ENCODE measurements around the gene COL21A1.

The COL21A1 gene

DNA sequence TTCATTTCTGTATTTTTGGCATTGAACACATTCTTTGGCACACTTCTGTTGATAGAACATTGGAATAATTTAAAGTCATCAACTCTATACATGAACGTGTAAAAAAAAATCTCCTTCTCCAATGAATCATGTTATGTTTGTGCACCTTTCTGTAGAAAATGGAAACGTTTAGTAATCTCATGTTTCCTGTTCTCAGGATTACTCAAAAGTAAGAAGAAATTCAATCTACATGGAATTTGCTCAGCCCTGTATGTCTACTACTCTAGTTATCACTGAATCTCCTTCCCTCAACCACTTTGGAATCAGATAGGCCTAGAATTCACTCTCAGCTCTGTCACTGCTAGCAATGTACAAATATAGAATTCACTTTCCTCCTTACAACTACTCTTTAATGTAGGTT lies 103.6 kb downstream of the COL21A1 start:
- Mint-ChIP-seq H3K27me3 (ENCODE audit: low read depth) (no peaks in the 10 kb centered on the region), H3K9me3 (peaks cover under 1% of the 10 kb centered on the region), H3K36me3 (ENCODE audit: low read depth) (peaks cover 5% of the 10 kb centered on the region), H3K4me3 (no peak overlapping the region), H3K4me1 (peaks cover 14% of the 10 kb centered on the region), H3K27ac (no peak overlapping the region)
- TF ChIP-seq, protein P1, sequence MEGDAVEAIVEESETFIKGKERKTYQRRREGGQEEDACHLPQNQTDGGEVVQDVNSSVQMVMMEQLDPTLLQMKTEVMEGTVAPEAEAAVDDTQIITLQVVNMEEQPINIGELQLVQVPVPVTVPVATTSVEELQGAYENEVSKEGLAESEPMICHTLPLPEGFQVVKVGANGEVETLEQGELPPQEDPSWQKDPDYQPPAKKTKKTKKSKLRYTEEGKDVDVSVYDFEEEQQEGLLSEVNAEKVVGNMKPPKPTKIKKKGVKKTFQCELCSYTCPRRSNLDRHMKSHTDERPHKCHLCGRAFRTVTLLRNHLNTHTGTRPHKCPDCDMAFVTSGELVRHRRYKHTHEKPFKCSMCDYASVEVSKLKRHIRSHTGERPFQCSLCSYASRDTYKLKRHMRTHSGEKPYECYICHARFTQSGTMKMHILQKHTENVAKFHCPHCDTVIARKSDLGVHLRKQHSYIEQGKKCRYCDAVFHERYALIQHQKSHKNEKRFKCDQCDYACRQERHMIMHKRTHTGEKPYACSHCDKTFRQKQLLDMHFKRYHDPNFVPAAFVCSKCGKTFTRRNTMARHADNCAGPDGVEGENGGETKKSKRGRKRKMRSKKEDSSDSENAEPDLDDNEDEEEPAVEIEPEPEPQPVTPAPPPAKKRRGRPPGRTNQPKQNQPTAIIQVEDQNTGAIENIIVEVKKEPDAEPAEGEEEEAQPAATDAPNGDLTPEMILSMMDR (IDR thresholded peaks at IDR 0.05; ENCODE audit: unreplicated experiment in 3 of 3), result no peak

DNA sequence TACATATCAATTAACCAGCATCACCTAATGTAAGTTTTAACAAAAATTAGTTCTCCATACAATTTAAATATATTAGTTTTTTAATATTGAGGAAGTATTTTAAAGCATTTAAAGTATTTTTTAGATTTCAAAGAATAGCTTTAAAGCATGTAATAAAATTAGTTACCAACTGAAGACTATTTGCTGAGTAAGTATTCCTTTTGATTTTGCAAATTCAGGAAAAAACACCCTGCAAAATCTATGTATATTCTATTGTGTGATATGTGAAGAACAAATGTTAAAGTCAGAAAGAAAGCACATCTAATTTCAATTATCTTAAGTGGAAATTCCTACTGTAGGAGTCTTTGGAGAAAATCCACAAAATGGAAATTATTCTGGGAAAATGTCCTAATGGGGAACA lies 107.3 kb downstream of the COL21A1 start:
- Mint-ChIP-seq H3K36me3 (ENCODE audit: low read depth) (peaks cover 9% of the 10 kb centered on the region), H3K4me1 (no peaks in the 10 kb centered on the region), H3K27ac (no peak overlapping the region), H3K9me3 (peaks cover 13% of the 10 kb centered on the region), H3K4me3 (no peak overlapping the region), H3K27me3 (ENCODE audit: low read depth) (no peaks in the 10 kb centered on the region)
- TF ChIP-seq, protein P1 (IDR thresholded peaks at IDR 0.05; ENCODE audit: unreplicated experiment in 3 of 3), result no peak

DNA sequence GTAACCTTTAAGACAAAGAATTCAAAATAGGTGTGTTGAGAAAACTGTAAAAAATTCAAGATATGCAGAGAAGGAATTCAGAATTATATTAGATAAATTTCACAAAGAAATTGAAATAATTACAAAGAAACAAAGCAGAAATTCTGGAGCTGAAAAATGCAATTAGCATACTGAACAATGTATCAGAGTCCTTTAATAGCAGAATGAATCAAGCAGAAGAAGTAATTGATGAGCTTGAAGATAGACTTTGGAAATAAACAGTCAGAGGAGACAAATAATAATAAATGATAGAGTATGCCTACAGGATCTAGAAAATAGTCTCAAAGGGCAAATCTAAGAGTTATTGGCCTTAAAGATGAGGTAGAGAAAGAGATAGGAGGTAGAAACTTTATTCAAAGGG lies 131.7 kb downstream of the COL21A1 start:
- TF ChIP-seq, protein P1 (IDR thresholded peaks at IDR 0.05; ENCODE audit: unreplicated experiment in 3 of 3), result no peak
- Mint-ChIP-seq H3K27me3 (ENCODE audit: low read depth) (no peaks in the 10 kb centered on the region), H3K4me1 (no peaks in the 10 kb centered on the region), H3K27ac (no peak overlapping the region), H3K9me3 (peaks cover 29% of the 10 kb centered on the region), H3K36me3 (ENCODE audit: low read depth) (peaks cover 11% of the 10 kb centered on the region), H3K4me3 (no peak overlapping the region)

DNA sequence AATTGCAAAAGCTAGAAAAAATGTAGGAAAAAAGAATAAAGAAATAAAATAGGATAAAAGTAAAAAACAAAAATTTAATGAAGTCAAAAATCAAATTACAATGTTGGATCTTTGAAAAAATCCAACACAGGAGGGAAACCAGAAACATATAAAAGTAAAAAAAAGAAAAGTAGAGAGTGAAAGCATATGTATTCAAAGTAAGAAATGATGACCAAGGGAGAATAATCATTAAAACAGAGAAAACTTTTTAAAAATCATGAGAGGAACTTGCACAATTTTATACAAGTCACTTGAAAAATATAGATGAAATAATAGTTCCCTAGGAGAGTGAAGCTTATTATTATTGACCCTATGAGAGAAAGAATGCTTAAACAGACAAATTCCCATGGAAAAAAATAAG lies 138.2 kb downstream of the COL21A1 start:
- TF ChIP-seq, protein P1 (IDR thresholded peaks at IDR 0.05; ENCODE audit: unreplicated experiment in 3 of 3), result no peak
- Mint-ChIP-seq H3K4me3 (no peak overlapping the region), H3K36me3 (ENCODE audit: low read depth) (peaks cover 11% of the 10 kb centered on the region), H3K27ac (no peak overlapping the region), H3K27me3 (ENCODE audit: low read depth) (peaks cover 3% of the 10 kb centered on the region), H3K9me3 (peaks cover 16% of the 10 kb centered on the region), H3K4me1 (no peaks in the 10 kb centered on the region)

DNA sequence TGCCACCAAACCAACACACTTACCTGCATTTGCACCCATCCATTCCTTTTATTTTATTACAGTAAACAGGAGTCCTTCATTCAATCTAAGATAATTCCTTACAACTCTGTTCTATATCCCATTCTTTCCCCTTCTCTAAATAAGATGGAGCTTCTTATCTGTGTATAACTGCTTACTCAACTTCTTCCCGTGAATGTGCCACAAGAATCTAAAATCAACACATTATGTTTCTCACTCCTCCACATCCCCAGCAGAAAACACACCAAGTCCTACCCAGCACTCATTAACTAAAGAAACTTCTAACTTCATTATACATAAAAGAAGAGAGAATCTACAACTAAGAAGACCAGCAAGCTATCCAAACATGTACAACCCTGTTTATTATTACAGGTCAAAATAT lies 141.1 kb downstream of the COL21A1 start:
- Mint-ChIP-seq H3K27ac (peak overlapping the region in 2 of 3 experiments; percentile 27 to 39), H3K36me3 (ENCODE audit: low read depth) (peaks cover 5% of the 10 kb centered on the region), H3K27me3 (ENCODE audit: low read depth) (peaks cover 3% of the 10 kb centered on the region), H3K9me3 (peaks cover 10% of the 10 kb centered on the region), H3K4me3 (no peak overlapping the region), H3K4me1 (no peaks in the 10 kb centered on the region)
- TF ChIP-seq, protein P1 (IDR thresholded peaks at IDR 0.05; ENCODE audit: unreplicated experiment in 3 of 3), result no peak

DNA sequence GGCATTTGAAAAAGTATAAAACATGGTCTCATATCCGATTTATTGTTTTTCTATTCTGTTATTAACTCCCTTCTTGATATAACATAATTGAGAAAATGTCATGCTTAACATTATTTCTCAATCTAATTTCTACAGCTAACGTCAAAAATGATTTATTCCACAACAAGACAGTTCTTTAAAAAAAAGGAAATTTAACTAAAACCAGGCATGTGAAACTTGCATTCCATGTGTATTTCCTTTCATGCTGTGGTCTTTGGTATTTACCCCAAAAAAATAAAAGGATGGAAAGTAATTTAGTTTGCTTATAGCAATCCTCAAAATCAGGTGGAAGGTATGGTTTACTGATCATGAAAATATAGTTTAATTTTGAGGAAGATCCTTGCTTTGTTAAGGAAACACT lies 142.8 kb downstream of the COL21A1 start:
- H3K4me1 Mint-ChIP-seq, result no peaks in the 10 kb centered on the region
- no peak overlapping the region for H3K27ac Mint-ChIP-seq
- peaks cover 3% of the 10 kb centered on the region for H3K27me3 Mint-ChIP-seq (ENCODE audit: low read depth)
- H3K36me3 Mint-ChIP-seq (ENCODE audit: low read depth), result peaks cover 2% of the 10 kb centered on the region
- H3K9me3 Mint-ChIP-seq, result peaks cover 6% of the 10 kb centered on the region
- TF ChIP-seq, protein P1 (IDR thresholded peaks at IDR 0.05; ENCODE audit: unreplicated experiment in 3 of 3), result no peak
- H3K4me3 Mint-ChIP-seq, result no peak overlapping the region

Measured in nephron (organoid).